NB4 (cell line): ENCODE data around the gene CD300LG.
"Not testable (repeated sequence)": the region's sequence is repeated elsewhere in the genome, so short reads cannot be mapped to it uniquely, and the experiment has no call there.

Source experiments
- DNase-seq: peaks from one replicate; pipeline ENCODE4 v3.0.0; 2010; ENCODE audit warnings: low read depth
- H3K4me3 ChIP-seq: one replicate; pipeline ENCODE4 v1.5.1; 2011; ENCODE audit warnings: mild to moderate bottlenecking, low read depth, low read length, moderate library complexity
- CTCF ChIP-seq: IDR thresholded peaks from one replicate; pipeline ENCODE4 v1.5.1; 2012; ENCODE audit warnings: low read depth, low read length
- MYC ChIP-seq: IDR thresholded peaks from 2 replicates; pipeline ENCODE4 v1.6.1; 2011; ENCODE audit warnings: low read depth, low read length
- POLR2A ChIP-seq: IDR thresholded peaks from 2 replicates; pipeline ENCODE4 v1.6.1; 2011; ENCODE audit warnings: mild to moderate bottlenecking; ENCODE audit not compliant: insufficient read length; ENCODE audit errors: extremely low read depth
- TF ChIP-seq, protein P1 (sequence below): IDR thresholded peaks from 2 replicates; pipeline ENCODE4 v1.6.1; 2011; ENCODE audit warnings: low read depth, low read length

CD300LG gene

GRCh38 chr17:43891851-43892646 is 45.1 kb downstream of the CD300LG start:
- no peak overlapping the region for H3K4me3 ChIP-seq
- no peak for TF ChIP-seq POLR2A
- no peak for TF ChIP-seq MYC
- TF ChIP-seq CTCF = no peak
- TF ChIP-seq, protein P1, sequence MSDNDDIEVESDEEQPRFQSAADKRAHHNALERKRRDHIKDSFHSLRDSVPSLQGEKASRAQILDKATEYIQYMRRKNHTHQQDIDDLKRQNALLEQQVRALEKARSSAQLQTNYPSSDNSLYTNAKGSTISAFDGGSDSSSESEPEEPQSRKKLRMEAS = no peak
- DNase-seq = no peak

GRCh38 chr17:43892647-43892952 is 45.6 kb downstream of the CD300LG start:
- no peak overlapping the region for H3K4me3 ChIP-seq
- no peak for DNase-seq
- TF ChIP-seq, protein P1 = no peak
- TF ChIP-seq MYC = no peak
- TF ChIP-seq CTCF = no peak
- no peak for TF ChIP-seq POLR2A

GRCh38 chr17:43894494-43894893 is 47.5 kb downstream of the CD300LG start:
- not testable (repeated sequence) for H3K4me3 ChIP-seq, DNase-seq

- no peak for DNase-seq
- no peak overlapping the region for H3K4me3 ChIP-seq
- TF ChIP-seq MYC (no peak), CTCF (no peak), POLR2A (no peak)
- TF ChIP-seq, protein P1 = no peak
These were observed 50.9 kb downstream of the CD300LG start for GRCh38 chr17:43897831-43898230.

DNA sequence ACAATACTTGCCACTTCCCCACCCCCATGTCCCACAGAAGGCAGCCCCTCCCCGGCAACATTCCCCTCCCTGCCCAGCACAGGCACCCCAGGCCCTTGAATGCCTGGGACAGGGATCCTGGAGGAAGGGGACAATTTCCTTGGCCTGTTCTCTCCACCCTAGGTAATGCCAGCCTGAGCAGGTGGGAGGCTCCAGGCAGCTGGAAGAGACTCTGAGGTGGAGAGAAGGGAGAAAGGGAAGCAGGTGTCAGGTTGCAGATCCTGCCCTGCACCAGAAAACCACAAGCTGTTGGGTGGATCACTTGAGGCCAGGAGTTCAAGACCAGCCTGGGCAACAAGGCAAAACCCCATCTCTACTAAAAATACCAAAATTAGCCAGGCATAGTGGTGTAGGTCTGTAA is 51.5 kb downstream of the CD300LG start:
- DNase-seq = no peak
- TF ChIP-seq, protein P1 = no peak
- TF ChIP-seq CTCF (no peak), MYC (no peak), POLR2A (no peak)
- no peak overlapping the region for H3K4me3 ChIP-seq

- TF ChIP-seq, protein P1 = peak; percentile 58; the same call in 1 of the 2 replicates
- TF ChIP-seq MYC = no peak
- H3K4me3 ChIP-seq = peak overlapping the region; percentile 25
- peak; percentile 82 for DNase-seq
These were observed 53.3 kb downstream of the CD300LG start for GRCh38 chr17:43900183-43900857.
